DOHH2 (cell line): ENCODE data around the gene LENG8.

ENCODE experiments used
- EZH2phosphoT487 ChIP-seq: fragments of 200-600 bp; sonication (generic); IDR thresholded peaks from 2 replicates; pipeline ENCODE4 v1.6.1; 2017; ENCODE audit warnings: borderline replicate concordance, mild to moderate bottlenecking, antibody characterized with exemption, low read length, moderate library complexity, mixed read lengths
- TF ChIP-seq, protein P1 (sequence below): fragments of 200-600 bp; sonication (generic); IDR thresholded peaks from one replicate; pipeline ENCODE4 v1.5.1; 2014; ENCODE audit warnings: antibody characterized with exemption, mild to moderate bottlenecking, low read depth, low read length; ENCODE audit not compliant: poor library complexity, severe bottlenecking

DNA sequence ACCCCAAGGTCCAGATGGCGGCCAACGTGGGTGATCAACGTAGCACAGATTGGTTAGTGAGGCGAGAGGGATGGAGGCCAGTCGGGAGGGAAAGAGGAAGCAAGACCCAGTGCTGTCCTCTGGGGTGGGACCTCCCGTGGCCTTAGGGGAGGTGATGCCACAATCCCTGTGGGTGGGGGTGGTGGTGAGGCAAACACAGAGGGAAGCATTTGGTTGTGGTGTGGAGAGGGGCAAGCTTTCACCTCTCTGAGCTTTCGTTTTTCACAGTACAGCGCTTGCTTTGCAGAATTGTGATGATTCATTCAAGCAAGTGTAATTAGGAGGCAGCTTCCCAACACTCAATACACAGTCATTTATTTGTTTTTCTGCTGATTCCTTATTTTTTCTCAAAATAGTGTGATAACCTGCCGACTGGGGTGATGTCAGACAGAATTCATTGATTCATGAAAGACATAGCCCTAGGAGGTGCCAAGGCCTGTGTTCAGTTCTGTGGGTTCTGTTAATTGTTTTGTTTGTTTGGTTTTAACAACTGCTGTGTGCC, 2.4 kb downstream of the LENG8 start:
- TF ChIP-seq, protein P1, sequence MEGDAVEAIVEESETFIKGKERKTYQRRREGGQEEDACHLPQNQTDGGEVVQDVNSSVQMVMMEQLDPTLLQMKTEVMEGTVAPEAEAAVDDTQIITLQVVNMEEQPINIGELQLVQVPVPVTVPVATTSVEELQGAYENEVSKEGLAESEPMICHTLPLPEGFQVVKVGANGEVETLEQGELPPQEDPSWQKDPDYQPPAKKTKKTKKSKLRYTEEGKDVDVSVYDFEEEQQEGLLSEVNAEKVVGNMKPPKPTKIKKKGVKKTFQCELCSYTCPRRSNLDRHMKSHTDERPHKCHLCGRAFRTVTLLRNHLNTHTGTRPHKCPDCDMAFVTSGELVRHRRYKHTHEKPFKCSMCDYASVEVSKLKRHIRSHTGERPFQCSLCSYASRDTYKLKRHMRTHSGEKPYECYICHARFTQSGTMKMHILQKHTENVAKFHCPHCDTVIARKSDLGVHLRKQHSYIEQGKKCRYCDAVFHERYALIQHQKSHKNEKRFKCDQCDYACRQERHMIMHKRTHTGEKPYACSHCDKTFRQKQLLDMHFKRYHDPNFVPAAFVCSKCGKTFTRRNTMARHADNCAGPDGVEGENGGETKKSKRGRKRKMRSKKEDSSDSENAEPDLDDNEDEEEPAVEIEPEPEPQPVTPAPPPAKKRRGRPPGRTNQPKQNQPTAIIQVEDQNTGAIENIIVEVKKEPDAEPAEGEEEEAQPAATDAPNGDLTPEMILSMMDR, result no peak
- TF ChIP-seq EZH2phosphoT487, result no peak
